Keratinocyte (primary cell): ENCODE data around the gene KMT2E.

Experiments used
- EZH2 ChIP-seq: IDR thresholded peaks from one replicate; pipeline ENCODE4 v1.6.1; 2012; ENCODE audit warnings: inconsistent platforms, mild to moderate bottlenecking, low read length, moderate library complexity
- TF ChIP-seq, protein P1 (sequence below), 3 experiments: IDR thresholded peaks in 1 of 3; conservative IDR thresholded peaks in 1 of 3; optimal IDR thresholded peaks in 1 of 3; 2 replicates in 2 of 3; 3 replicates in 1 of 3; pipeline versions ENCODE3 to v1.5.1; 2011; ENCODE audit warnings: low read length in 3 of 3, mild to moderate bottlenecking in 3 of 3, moderate library complexity in 2 of 3, control low read depth in 1 of 3, inconsistent platforms in 1 of 3; ENCODE audit not compliant: insufficient read depth in 2 of 3; ENCODE audit errors: extremely low read depth in 1 of 3

DNA sequence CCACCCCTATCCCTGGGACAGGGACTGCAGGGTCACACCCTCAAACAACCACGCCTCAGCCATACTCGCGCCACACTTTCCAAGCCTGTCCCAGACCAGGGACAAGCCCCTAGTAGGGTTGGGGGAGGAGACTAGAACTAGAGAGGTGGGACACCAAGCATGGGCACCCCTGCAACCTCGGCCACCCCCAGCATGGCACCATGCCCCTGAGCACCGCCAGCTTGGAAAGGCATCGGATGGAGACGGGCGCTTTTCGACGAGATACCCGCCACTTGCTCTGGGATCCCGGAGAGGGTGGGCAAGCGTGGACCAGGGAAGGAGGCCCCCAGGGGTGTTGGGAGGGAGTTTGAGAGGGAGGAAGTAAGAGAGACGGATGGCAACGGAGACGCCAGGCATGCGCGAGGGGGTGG lies 13.1 kb upstream of the KMT2E start:
- TF ChIP-seq, protein P1, sequence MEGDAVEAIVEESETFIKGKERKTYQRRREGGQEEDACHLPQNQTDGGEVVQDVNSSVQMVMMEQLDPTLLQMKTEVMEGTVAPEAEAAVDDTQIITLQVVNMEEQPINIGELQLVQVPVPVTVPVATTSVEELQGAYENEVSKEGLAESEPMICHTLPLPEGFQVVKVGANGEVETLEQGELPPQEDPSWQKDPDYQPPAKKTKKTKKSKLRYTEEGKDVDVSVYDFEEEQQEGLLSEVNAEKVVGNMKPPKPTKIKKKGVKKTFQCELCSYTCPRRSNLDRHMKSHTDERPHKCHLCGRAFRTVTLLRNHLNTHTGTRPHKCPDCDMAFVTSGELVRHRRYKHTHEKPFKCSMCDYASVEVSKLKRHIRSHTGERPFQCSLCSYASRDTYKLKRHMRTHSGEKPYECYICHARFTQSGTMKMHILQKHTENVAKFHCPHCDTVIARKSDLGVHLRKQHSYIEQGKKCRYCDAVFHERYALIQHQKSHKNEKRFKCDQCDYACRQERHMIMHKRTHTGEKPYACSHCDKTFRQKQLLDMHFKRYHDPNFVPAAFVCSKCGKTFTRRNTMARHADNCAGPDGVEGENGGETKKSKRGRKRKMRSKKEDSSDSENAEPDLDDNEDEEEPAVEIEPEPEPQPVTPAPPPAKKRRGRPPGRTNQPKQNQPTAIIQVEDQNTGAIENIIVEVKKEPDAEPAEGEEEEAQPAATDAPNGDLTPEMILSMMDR (optimal IDR thresholded peaks at IDR 0.05 in 1 of 3, IDR thresholded peaks at IDR 0.05 in 1 of 3, conservative IDR thresholded peaks at IDR 0.05 in 1 of 3; ENCODE audit: extremely low read depth in 1 of 3, insufficient read depth in 2 of 3, low read length in 3 of 3), result no peak
- no peak for TF ChIP-seq EZH2
